GM12878 (cell line): Measurements from ENCODE around the gene POLR3G. TPM values are rescaled to one million over a fixed set of nuclear protein-coding genes. Genes with fewer than 3 reads are reported as not detected.

Experiments
- polyA plus RNA-seq, 11 experiments: library from polyadenylated mRNA; depleted of rRNA in 4 of 11; unstranded in 6 of 11; stranded (reverse) in 5 of 11; fragments of >200 nt; fragmentation: Nextera tagmentation in 4 of 11; fragmentation: Illumina TruSeq in 1 of 11; extraction: Ambion mirVana in 4 of 11; extraction: Trizol in 1 of 11; gene quantifications; 1 replicate in 1 of 11; 2 replicates in 10 of 11; pipeline versions ENCODE4 v1.2.1 to v1.2.3, GENCODE V29; 2011 to 2016; ENCODE audit warnings: inconsistent platforms in 2 of 11, missing spikeins in 2 of 11, low read depth in 1 of 11
- total RNA-seq, 4 experiments: library from RNA; depleted of rRNA in 3 of 4; stranded (reverse); fragments of >200 nt in 3 of 4; fragmentation: Illumina TruSeq in 1 of 4; extraction: Trizol in 1 of 4; gene quantifications; 2 replicates each; pipeline versions ENCODE4 v1.2.1 to v1.2.3, GENCODE V29; 2013 to 2021

Gene POLR3G
- total and polyA plus RNA-seq, 10 of the 15 experiments (the other 5 are each of a cell fraction or from before 2014, with no cell fraction given), result 15.2 to 50.9 (median 27.5) TPM

Other genes starting within 250 kb of the POLR3G start
- gene CETN3, start 65.1 kb upstream of the POLR3G start, total RNA-seq (2014; rRNA removed), result 16.8 and 28.8 TPM in 2 replicates
- 45.5 and 50.1 TPM in 2 replicates for gene CETN3, start 65.1 kb upstream of the POLR3G start, total RNA-seq (2014; rRNA removed; fragmentation: Illumina TruSeq; extraction: Trizol)
- 22.2 and 29.5 TPM in 2 replicates for gene CETN3, start 65.1 kb upstream of the POLR3G start, total RNA-seq (2021)
- 50.9 and 114 TPM in 2 replicates for gene CETN3, start 65.1 kb upstream of the POLR3G start, polyA plus RNA-seq (2011; rRNA removed)
- 54.7 and 58.5 TPM in 2 replicates for gene CETN3, start 65.1 kb upstream of the POLR3G start, polyA plus RNA-seq (2014; fragmentation: Illumina TruSeq; extraction: Trizol)
- 10 to 100 TPM; 54.6 to 59.1 TPM for gene CETN3, start 65.1 kb upstream of the POLR3G start, polyA plus RNA-seq (2014; fragmentation: Nextera tagmentation; extraction: Ambion mirVana)
- 30.6 and 48.8 TPM in 2 replicates for gene CETN3, start 65.1 kb upstream of the POLR3G start, polyA plus RNA-seq (2014; rRNA removed)
- gene CETN3, start 65.1 kb upstream of the POLR3G start, polyA plus RNA-seq (2016; fragmentation: Nextera tagmentation; extraction: Ambion mirVana), result 10 to 100 TPM; 52.6 to 57.7 TPM
- gene MBLAC2, start 93 bp upstream of the POLR3G start, total RNA-seq (2014; rRNA removed), result 6.9 and 7.4 TPM in 2 replicates
- gene MBLAC2, start 93 bp upstream of the POLR3G start, total RNA-seq (2014; rRNA removed; fragmentation: Illumina TruSeq; extraction: Trizol), result 7.4 and 7.6 TPM in 2 replicates
- 7.3 and 7.8 TPM in 2 replicates for gene MBLAC2, start 93 bp upstream of the POLR3G start, total RNA-seq (2021)
- 6.1 and 8.3 TPM in 2 replicates for gene MBLAC2, start 93 bp upstream of the POLR3G start, polyA plus RNA-seq (2011; rRNA removed)
- 7.4 and 9.0 TPM in 2 replicates for gene MBLAC2, start 93 bp upstream of the POLR3G start, polyA plus RNA-seq (2014; fragmentation: Illumina TruSeq; extraction: Trizol)
- 1 to 10 TPM; 2.0 to 2.8 TPM for gene MBLAC2, start 93 bp upstream of the POLR3G start, polyA plus RNA-seq (2014; fragmentation: Nextera tagmentation; extraction: Ambion mirVana)
- 6.4 and 7.5 TPM in 2 replicates for gene MBLAC2, start 93 bp upstream of the POLR3G start, polyA plus RNA-seq (2014; rRNA removed)
- gene MBLAC2, start 93 bp upstream of the POLR3G start, polyA plus RNA-seq (2016; fragmentation: Nextera tagmentation; extraction: Ambion mirVana), result 10 to 100 TPM in 1 of 2 experiments, 1 to 10 TPM in 1; 9.5 to 10.5 TPM
- 7.2 and 9.5 TPM in 2 replicates for gene LYSMD3, start 54.7 kb downstream of the POLR3G start, total RNA-seq (2014; rRNA removed)
- 11.7 and 13.1 TPM in 2 replicates for gene LYSMD3, start 54.7 kb downstream of the POLR3G start, total RNA-seq (2014; rRNA removed; fragmentation: Illumina TruSeq; extraction: Trizol)
- 12.0 and 13.5 TPM in 2 replicates for gene LYSMD3, start 54.7 kb downstream of the POLR3G start, total RNA-seq (2021)
- 15.3 and 28.3 TPM in 2 replicates for gene LYSMD3, start 54.7 kb downstream of the POLR3G start, polyA plus RNA-seq (2011; rRNA removed)
- gene LYSMD3, start 54.7 kb downstream of the POLR3G start, polyA plus RNA-seq (2014; fragmentation: Illumina TruSeq; extraction: Trizol), result 12.0 and 21.9 TPM in 2 replicates
- 1 to 10 TPM; 3.9 to 6.0 TPM for gene LYSMD3, start 54.7 kb downstream of the POLR3G start, polyA plus RNA-seq (2014; fragmentation: Nextera tagmentation; extraction: Ambion mirVana)
- gene LYSMD3, start 54.7 kb downstream of the POLR3G start, polyA plus RNA-seq (2014; rRNA removed), result 5.8 and 6.9 TPM in 2 replicates
- gene LYSMD3, start 54.7 kb downstream of the POLR3G start, polyA plus RNA-seq (2016; fragmentation: Nextera tagmentation; extraction: Ambion mirVana), result 10 to 100 TPM; 17.1 to 22.5 TPM
- gene ADGRV1, start 83.9 kb downstream of the POLR3G start, total RNA-seq (2014; rRNA removed), result 0.11 and 0.49 TPM in 2 replicates
- gene ADGRV1, start 83.9 kb downstream of the POLR3G start, total RNA-seq (2014; rRNA removed; fragmentation: Illumina TruSeq; extraction: Trizol), result 0.22 and 0.32 TPM in 2 replicates
- 0.66 and 0.72 TPM in 2 replicates for gene ADGRV1, start 83.9 kb downstream of the POLR3G start, total RNA-seq (2021)
- gene ADGRV1, start 83.9 kb downstream of the POLR3G start, polyA plus RNA-seq (2011; rRNA removed), result 8.1 and 10.2 TPM in 2 replicates
- gene ADGRV1, start 83.9 kb downstream of the POLR3G start, polyA plus RNA-seq (2014; fragmentation: Illumina TruSeq; extraction: Trizol), result 0.04 and 0.05 TPM in 2 replicates
- under 1 TPM in 1 of 2 experiments, not detected in 1; 0.05 TPM for gene ADGRV1, start 83.9 kb downstream of the POLR3G start, polyA plus RNA-seq (2014; fragmentation: Nextera tagmentation; extraction: Ambion mirVana)
- 0.08 and 0.27 TPM in 2 replicates for gene ADGRV1, start 83.9 kb downstream of the POLR3G start, polyA plus RNA-seq (2014; rRNA removed)
- under 1 TPM; 0.16 to 0.32 TPM for gene ADGRV1, start 83.9 kb downstream of the POLR3G start, polyA plus RNA-seq (2016; fragmentation: Nextera tagmentation; extraction: Ambion mirVana)